Sigmoid colon (tissue), 4 donors: Measurements from ENCODE around the gene FKBP1B.

Experiments
- CTCF ChIP-seq, 4 experiments: fragments of 450-650 bp in 3 of 4; fragments of 200-600 bp in 1 of 4; IDR thresholded peaks; one replicate each; pipeline ENCODE4 v1.5.1; 2016 to 2019; ENCODE audit warnings: antibody characterized with exemption in 4 of 4, mild to moderate bottlenecking in 3 of 4, moderate library complexity in 2 of 4
- EP300 ChIP-seq, 4 donors: sonication (generic); formaldehyde crosslinking; IDR thresholded peaks; one replicate each; pipeline ENCODE4 v1.6.1; 2017; ENCODE audit warnings: antibody characterized with exemption in 4 of 4
- POLR2A ChIP-seq, 2 donors: fragments of 450-650 bp; IDR thresholded peaks; one replicate each; pipeline ENCODE4 v1.6.1; 2016; ENCODE audit warnings: antibody characterized with exemption in 2 of 2, mild to moderate bottlenecking in 2 of 2, moderate library complexity in 2 of 2
- POLR2AphosphoS5 ChIP-seq, 4 donors: sonication (generic); formaldehyde crosslinking; IDR thresholded peaks; one replicate each; pipeline ENCODE4 v1.6.1; 2017; ENCODE audit warnings: antibody characterized with exemption in 4 of 4

GRCh38 chr2:24040511-24040910 is 9.0 kb upstream of the FKBP1B start:
- TF ChIP-seq CTCF (IDR thresholded peaks at IDR 0.05) = no peak
- no peak for TF ChIP-seq EP300 (IDR thresholded peaks at IDR 0.05)
- TF ChIP-seq POLR2A (IDR thresholded peaks at IDR 0.05) = no peak
- no peak for TF ChIP-seq POLR2AphosphoS5 (IDR thresholded peaks at IDR 0.05)
